ENCODE data around the gene SHB.

DNA sequence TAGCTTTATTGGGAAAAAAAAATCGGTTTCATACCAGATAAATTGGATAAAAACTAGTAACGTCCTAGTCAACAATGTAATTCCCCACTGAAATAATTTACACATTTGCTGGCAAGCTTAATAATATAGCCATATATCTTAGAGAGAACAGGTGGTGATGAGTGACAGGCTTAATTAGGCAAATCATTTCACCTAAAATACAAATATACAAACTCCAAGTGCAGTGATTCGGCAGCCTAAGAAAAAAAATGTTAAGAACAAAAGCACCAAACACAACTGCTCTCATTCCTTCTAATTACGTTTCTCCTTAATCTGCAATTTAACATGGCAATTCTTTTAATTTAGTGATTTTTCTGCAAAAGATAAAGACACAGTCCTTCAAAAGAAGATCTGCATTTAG lies 109.1 kb downstream of the SHB start:
- TF ChIP-seq FOXJ3 (CRISPR knock-in tag; IDR thresholded peaks at IDR 0.05; ENCODE audit: borderline replicate concordance) (no peak), ZNF317 (CRISPR knock-in tag; IDR thresholded peaks at IDR 0.05; ENCODE audit: borderline replicate concordance, low read depth) (no peak), TEAD4 (CRISPR knock-in tag; IDR thresholded peaks at IDR 0.05) (no peak), CREM (CRISPR knock-in tag; IDR thresholded peaks at IDR 0.05) (no peak), ESRRA (CRISPR knock-in tag; IDR thresholded peaks at IDR 0.05; ENCODE audit: borderline replicate concordance) (no peak)
- TF ChIP-seq, protein P1, sequence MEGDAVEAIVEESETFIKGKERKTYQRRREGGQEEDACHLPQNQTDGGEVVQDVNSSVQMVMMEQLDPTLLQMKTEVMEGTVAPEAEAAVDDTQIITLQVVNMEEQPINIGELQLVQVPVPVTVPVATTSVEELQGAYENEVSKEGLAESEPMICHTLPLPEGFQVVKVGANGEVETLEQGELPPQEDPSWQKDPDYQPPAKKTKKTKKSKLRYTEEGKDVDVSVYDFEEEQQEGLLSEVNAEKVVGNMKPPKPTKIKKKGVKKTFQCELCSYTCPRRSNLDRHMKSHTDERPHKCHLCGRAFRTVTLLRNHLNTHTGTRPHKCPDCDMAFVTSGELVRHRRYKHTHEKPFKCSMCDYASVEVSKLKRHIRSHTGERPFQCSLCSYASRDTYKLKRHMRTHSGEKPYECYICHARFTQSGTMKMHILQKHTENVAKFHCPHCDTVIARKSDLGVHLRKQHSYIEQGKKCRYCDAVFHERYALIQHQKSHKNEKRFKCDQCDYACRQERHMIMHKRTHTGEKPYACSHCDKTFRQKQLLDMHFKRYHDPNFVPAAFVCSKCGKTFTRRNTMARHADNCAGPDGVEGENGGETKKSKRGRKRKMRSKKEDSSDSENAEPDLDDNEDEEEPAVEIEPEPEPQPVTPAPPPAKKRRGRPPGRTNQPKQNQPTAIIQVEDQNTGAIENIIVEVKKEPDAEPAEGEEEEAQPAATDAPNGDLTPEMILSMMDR (IDR thresholded peaks at IDR 0.05): no peak
- TF ChIP-seq, protein P2, sequence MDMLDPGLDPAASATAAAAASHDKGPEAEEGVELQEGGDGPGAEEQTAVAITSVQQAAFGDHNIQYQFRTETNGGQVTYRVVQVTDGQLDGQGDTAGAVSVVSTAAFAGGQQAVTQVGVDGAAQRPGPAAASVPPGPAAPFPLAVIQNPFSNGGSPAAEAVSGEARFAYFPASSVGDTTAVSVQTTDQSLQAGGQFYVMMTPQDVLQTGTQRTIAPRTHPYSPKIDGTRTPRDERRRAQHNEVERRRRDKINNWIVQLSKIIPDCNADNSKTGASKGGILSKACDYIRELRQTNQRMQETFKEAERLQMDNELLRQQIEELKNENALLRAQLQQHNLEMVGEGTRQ (CRISPR knock-in tag; IDR thresholded peaks at IDR 0.05): no peak
- TF ChIP-seq, protein P3, sequence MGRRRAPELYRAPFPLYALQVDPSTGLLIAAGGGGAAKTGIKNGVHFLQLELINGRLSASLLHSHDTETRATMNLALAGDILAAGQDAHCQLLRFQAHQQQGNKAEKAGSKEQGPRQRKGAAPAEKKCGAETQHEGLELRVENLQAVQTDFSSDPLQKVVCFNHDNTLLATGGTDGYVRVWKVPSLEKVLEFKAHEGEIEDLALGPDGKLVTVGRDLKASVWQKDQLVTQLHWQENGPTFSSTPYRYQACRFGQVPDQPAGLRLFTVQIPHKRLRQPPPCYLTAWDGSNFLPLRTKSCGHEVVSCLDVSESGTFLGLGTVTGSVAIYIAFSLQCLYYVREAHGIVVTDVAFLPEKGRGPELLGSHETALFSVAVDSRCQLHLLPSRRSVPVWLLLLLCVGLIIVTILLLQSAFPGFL (CRISPR knock-in tag; IDR thresholded peaks at IDR 0.05; ENCODE audit: borderline replicate concordance): no peak
- TF ChIP-seq, protein P4, sequence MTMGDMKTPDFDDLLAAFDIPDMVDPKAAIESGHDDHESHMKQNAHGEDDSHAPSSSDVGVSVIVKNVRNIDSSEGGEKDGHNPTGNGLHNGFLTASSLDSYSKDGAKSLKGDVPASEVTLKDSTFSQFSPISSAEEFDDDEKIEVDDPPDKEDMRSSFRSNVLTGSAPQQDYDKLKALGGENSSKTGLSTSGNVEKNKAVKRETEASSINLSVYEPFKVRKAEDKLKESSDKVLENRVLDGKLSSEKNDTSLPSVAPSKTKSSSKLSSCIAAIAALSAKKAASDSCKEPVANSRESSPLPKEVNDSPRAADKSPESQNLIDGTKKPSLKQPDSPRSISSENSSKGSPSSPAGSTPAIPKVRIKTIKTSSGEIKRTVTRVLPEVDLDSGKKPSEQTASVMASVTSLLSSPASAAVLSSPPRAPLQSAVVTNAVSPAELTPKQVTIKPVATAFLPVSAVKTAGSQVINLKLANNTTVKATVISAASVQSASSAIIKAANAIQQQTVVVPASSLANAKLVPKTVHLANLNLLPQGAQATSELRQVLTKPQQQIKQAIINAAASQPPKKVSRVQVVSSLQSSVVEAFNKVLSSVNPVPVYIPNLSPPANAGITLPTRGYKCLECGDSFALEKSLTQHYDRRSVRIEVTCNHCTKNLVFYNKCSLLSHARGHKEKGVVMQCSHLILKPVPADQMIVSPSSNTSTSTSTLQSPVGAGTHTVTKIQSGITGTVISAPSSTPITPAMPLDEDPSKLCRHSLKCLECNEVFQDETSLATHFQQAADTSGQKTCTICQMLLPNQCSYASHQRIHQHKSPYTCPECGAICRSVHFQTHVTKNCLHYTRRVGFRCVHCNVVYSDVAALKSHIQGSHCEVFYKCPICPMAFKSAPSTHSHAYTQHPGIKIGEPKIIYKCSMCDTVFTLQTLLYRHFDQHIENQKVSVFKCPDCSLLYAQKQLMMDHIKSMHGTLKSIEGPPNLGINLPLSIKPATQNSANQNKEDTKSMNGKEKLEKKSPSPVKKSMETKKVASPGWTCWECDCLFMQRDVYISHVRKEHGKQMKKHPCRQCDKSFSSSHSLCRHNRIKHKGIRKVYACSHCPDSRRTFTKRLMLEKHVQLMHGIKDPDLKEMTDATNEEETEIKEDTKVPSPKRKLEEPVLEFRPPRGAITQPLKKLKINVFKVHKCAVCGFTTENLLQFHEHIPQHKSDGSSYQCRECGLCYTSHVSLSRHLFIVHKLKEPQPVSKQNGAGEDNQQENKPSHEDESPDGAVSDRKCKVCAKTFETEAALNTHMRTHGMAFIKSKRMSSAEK (CRISPR knock-in tag; IDR thresholded peaks at IDR 0.05; ENCODE audit: borderline replicate concordance): no peak
- TF ChIP-seq, protein P5, sequence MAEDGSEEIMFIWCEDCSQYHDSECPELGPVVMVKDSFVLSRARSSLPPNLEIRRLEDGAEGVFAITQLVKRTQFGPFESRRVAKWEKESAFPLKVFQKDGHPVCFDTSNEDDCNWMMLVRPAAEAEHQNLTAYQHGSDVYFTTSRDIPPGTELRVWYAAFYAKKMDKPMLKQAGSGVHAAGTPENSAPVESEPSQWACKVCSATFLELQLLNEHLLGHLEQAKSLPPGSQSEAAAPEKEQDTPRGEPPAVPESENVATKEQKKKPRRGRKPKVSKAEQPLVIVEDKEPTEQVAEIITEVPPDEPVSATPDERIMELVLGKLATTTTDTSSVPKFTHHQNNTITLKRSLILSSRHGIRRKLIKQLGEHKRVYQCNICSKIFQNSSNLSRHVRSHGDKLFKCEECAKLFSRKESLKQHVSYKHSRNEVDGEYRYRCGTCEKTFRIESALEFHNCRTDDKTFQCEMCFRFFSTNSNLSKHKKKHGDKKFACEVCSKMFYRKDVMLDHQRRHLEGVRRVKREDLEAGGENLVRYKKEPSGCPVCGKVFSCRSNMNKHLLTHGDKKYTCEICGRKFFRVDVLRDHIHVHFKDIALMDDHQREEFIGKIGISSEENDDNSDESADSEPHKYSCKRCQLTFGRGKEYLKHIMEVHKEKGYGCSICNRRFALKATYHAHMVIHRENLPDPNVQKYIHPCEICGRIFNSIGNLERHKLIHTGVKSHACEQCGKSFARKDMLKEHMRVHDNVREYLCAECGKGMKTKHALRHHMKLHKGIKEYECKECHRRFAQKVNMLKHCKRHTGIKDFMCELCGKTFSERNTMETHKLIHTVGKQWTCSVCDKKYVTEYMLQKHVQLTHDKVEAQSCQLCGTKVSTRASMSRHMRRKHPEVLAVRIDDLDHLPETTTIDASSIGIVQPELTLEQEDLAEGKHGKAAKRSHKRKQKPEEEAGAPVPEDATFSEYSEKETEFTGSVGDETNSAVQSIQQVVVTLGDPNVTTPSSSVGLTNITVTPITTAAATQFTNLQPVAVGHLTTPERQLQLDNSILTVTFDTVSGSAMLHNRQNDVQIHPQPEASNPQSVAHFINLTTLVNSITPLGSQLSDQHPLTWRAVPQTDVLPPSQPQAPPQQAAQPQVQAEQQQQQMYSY (CRISPR knock-in tag; IDR thresholded peaks at IDR 0.05): no peak

Measured in WTC11 (cell line).